Measurements from ENCODE around the gene MAL. TPM values are rescaled to one million over a fixed set of nuclear protein-coding genes. Genes with fewer than 3 reads are reported as not detected.

Gene MAL
- total and polyA plus RNA-seq, 2 of the 4 experiments (the other 2 are of a cell fraction): not detected

DNA sequence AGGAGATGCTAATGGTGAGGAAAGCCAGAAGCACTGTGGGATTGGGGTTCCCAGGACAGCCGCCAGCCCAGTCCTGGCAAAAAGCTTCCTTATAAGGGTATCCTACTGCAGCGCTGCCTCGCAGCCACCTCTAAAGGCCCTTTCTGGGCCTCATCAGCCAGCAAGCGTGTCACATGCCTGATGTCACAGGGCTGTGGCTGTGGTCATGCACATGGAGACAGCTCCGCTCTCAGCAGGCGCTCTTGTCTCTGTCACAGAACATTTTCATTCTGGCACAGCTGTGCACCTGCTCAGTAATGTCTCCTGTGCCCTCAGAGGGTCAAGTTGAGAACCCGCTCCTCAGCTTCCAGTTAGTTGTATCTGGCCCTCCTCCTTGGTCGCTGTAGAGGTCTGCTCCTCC is 17.7 kb upstream of the MAL start:
- DNase-seq: no peak
- H2BK15ac ChIP-seq (ENCODE audit: low read depth, low read length): no peak overlapping the region
- H3K14ac ChIP-seq (replicated peaks; ENCODE audit: low read depth, low read length): no peak overlapping the region
- no peak overlapping the region for H3K18ac ChIP-seq (ENCODE audit: low read depth, low read length)
- H3K9me1 ChIP-seq (ENCODE audit: insufficient read depth, low read length): no peaks in the 10 kb centered on the region
- H4K91ac ChIP-seq (ENCODE audit: insufficient read depth, low read depth, low read length): no peak overlapping the region
- no peak overlapping the region for H3K56ac ChIP-seq (ENCODE audit: extremely low read depth, insufficient read depth, low read length)
- no peak overlapping the region for H4K8ac ChIP-seq (ENCODE audit: low read depth in 2 of 2, low read length in 2 of 2)
- no peak overlapping the region for H4K5ac ChIP-seq (ENCODE audit: low read depth, low read length)
- peaks cover 26% of the 10 kb centered on the region; the same call in 1 of the 2 replicates for H3K27me3 ChIP-seq (ENCODE audit: control insufficient read depth, insufficient read depth, low read length)
- H3K4ac ChIP-seq (ENCODE audit: low read depth, low read length): no peak overlapping the region
- in situ Hi-C loops (cut with MboI; ENCODE audit: low sequenced_read_pairs): no loop called here
- no peak overlapping the region for H2BK120ac ChIP-seq (ENCODE audit: low read depth, low read length)
- H2AK5ac ChIP-seq (ENCODE audit: low read depth, low read length): no peak overlapping the region
- H3K36me3 ChIP-seq (ENCODE audit: control insufficient read depth, insufficient read depth, low read length): no peaks in the 10 kb centered on the region
- no peaks in the 10 kb centered on the region for H3K4me1 ChIP-seq (ENCODE audit: control insufficient read depth, insufficient read depth, low read length)
- H3K4me2 ChIP-seq (ENCODE audit: low read depth, low read length): no peak overlapping the region
- no peaks in the 10 kb centered on the region; the same call in 1 of the 2 replicates for H4K20me1 ChIP-seq (ENCODE audit: insufficient read depth, low read length)
- no peak overlapping the region for H2AK9ac ChIP-seq (replicated peaks; ENCODE audit: low read depth, low read length, poor library complexity)
- POLR2A ChIA-PET (ENCODE audit: unreplicated experiment): no interaction called here
- H2BK20ac ChIP-seq (ENCODE audit: low read depth, low read length): no peak overlapping the region
- no peak overlapping the region for H3K4me3 ChIP-seq (ENCODE audit: insufficient read depth, low read depth, low read length)
- no peak for TF ChIP-seq BHLHE40 (IDR thresholded peaks at IDR 0.05; ENCODE audit: low read depth, low read length)
- TF ChIP-seq, protein P1, sequence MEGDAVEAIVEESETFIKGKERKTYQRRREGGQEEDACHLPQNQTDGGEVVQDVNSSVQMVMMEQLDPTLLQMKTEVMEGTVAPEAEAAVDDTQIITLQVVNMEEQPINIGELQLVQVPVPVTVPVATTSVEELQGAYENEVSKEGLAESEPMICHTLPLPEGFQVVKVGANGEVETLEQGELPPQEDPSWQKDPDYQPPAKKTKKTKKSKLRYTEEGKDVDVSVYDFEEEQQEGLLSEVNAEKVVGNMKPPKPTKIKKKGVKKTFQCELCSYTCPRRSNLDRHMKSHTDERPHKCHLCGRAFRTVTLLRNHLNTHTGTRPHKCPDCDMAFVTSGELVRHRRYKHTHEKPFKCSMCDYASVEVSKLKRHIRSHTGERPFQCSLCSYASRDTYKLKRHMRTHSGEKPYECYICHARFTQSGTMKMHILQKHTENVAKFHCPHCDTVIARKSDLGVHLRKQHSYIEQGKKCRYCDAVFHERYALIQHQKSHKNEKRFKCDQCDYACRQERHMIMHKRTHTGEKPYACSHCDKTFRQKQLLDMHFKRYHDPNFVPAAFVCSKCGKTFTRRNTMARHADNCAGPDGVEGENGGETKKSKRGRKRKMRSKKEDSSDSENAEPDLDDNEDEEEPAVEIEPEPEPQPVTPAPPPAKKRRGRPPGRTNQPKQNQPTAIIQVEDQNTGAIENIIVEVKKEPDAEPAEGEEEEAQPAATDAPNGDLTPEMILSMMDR (conservative IDR thresholded peaks at IDR 0.05; ENCODE audit: low read depth, low read length): no peak
- no peak for TF ChIP-seq RCOR1 (IDR thresholded peaks at IDR 0.05; ENCODE audit: insufficient replicate concordance, low read length)
- no peak for TF ChIP-seq CEBPB (IDR thresholded peaks at IDR 0.05; ENCODE audit: low read depth, low read length)
- 57% methylated on average over 6 of the region's 8 CpGs; no CpG with 5 or more reads in 1 of the 2 experiments for WGBS, 2 experiments (ENCODE audit: extremely low coverage in 2 of 2, insufficient read length in 1 of 2)
- intact Hi-C loops (cut with micrococcal nuclease): no loop called here
- H2BK5ac ChIP-seq (ENCODE audit: low read depth, low read length, poor library complexity, severe bottlenecking): no peak overlapping the region
- ATAC-seq (ENCODE audit: low read depth): no peak
- CTCF ChIA-PET: no interaction called here
- no peak overlapping the region for H3K9ac ChIP-seq (ENCODE audit: low read depth, low read length)
- H3K79me1 ChIP-seq (ENCODE audit: low read depth in 1 of 2, low read length in 2 of 2): no peaks in the 10 kb centered on the region
- no TSS peak for BruUV-seq (replicated peaks)
- no peaks in the 10 kb centered on the region for H3K9me3 ChIP-seq (ENCODE audit: control insufficient read depth, insufficient read depth, low read length)
- dilution Hi-C loops (cut with HindIII; ENCODE audit: low sequenced_read_pairs, unreplicated experiment): no loop called here
- no peak overlapping the region for H2AFZ ChIP-seq (replicated peaks; ENCODE audit: low read length, poor library complexity)
- no peak overlapping the region for H3K27ac ChIP-seq (ENCODE audit: insufficient read depth, low read length)
- H3K23ac ChIP-seq (ENCODE audit: low read depth, low read length): no peak overlapping the region

Data from IMR-90 (cell line).